Mesothelial cell of epicardium (in vitro differentiated cells): ENCODE data around the gene CTNNA3. TPM values are rescaled to one million over a fixed set of nuclear protein-coding genes. Genes with fewer than 3 reads are reported as not detected.

Experiments
- DNase-seq, 2 experiments: peaks; one replicate each; pipeline ENCODE4 v3.0.0; 2021; ENCODE audit warnings: low spot score in 2 of 2; ENCODE audit not compliant: unreplicated experiment in 2 of 2
- H3K27ac Mint-ChIP-seq: 2 replicates; pipeline ENCODE4 v1.8.0; 2021; ENCODE audit warnings: mixed read lengths
- H3K27me3 Mint-ChIP-seq: 2 replicates; pipeline ENCODE4 v1.8.0; 2021; ENCODE audit warnings: low read depth, mixed read lengths
- H3K36me3 Mint-ChIP-seq: 2 replicates; pipeline ENCODE4 v1.8.0; 2021; ENCODE audit warnings: mixed read lengths
- H3K4me1 Mint-ChIP-seq: 2 replicates; pipeline ENCODE4 v1.8.0; 2021; ENCODE audit warnings: mixed read lengths
- H3K4me3 Mint-ChIP-seq: 2 replicates; pipeline ENCODE4 v1.8.0; 2021; ENCODE audit warnings: mild to moderate bottlenecking, moderate library complexity, mixed read lengths
- H3K9me3 Mint-ChIP-seq: 2 replicates; pipeline ENCODE4 v1.8.0; 2021; ENCODE audit warnings: mixed read lengths
- CTCF ChIP-seq: fragments of 200-600 bp; sonication (generic); IDR thresholded peaks from one replicate; pipeline ENCODE4 v1.5.0; 2021; ENCODE audit warnings: antibody characterized with exemption; ENCODE audit not compliant: unreplicated experiment
- total RNA-seq: library from RNA; stranded (reverse); gene quantifications from 3 replicates; pipeline ENCODE4 v1.2.1, GENCODE V29; 2021

CTNNA3 gene
- total RNA-seq, 1 donor from 2014 or later: 14.2 TPM

DNA sequence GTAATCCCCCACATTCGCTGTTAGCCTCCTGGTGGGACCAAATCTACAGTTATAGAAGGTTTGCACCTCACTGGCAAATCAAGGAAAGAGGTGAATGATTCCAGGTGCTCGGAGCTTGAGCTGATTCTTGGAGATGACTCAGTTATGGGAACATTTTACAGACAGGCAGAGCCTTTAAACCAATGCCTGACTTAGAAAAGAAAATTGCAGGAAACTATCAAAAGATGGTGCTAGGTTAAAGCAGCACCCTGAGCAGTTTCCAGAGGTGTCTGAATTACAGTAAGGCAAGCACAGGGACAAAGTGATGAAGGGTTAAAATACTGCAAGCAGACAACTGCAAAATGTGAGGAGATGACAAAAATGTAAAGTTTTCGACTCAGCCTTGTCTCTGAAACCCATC is 767.2 kb downstream of the CTNNA3 start:
- Mint-ChIP-seq H3K9me3 (no peaks in the 10 kb centered on the region), H3K4me3 (peak overlapping the region; percentile 69), H3K27me3 (peaks cover 70% of the 10 kb centered on the region), H3K27ac (no peak overlapping the region), H3K36me3 (no peaks in the 10 kb centered on the region), H3K4me1 (peaks cover 40% of the 10 kb centered on the region)
- no peak for DNase-seq
- no peak for TF ChIP-seq CTCF

GRCh38 chr10:66927971-66928770 is 767.8 kb downstream of the CTNNA3 start:
- H3K4me3 Mint-ChIP-seq: peak overlapping the region; percentile 69
- H3K36me3 Mint-ChIP-seq: no peaks in the 10 kb centered on the region
- no peak for DNase-seq
- H3K9me3 Mint-ChIP-seq: no peaks in the 10 kb centered on the region
- H3K27me3 Mint-ChIP-seq: peaks cover 67% of the 10 kb centered on the region
- H3K4me1 Mint-ChIP-seq: peaks cover 40% of the 10 kb centered on the region
- H3K27ac Mint-ChIP-seq: no peak overlapping the region
- TF ChIP-seq CTCF: no peak

GRCh38 chr10:66927251-66927935 is 768.6 kb downstream of the CTNNA3 start:
- TF ChIP-seq CTCF: no peak
- DNase-seq: no peak
- Mint-ChIP-seq H3K9me3 (no peaks in the 10 kb centered on the region), H3K36me3 (no peaks in the 10 kb centered on the region), H3K27me3 (peaks cover 63% of the 10 kb centered on the region), H3K27ac (no peak overlapping the region), H3K4me1 (peaks cover 43% of the 10 kb centered on the region), H3K4me3 (peak overlapping the region; percentile 69)

GRCh38 chr10:66926841-66927240 is 769.2 kb downstream of the CTNNA3 start:
- H3K36me3 Mint-ChIP-seq: no peaks in the 10 kb centered on the region
- no peaks in the 10 kb centered on the region for H3K9me3 Mint-ChIP-seq
- peak overlapping the region; percentile 69 for H3K4me3 Mint-ChIP-seq
- H3K27ac Mint-ChIP-seq: no peak overlapping the region
- H3K27me3 Mint-ChIP-seq: peaks cover 63% of the 10 kb centered on the region
- H3K4me1 Mint-ChIP-seq: peaks cover 39% of the 10 kb centered on the region
- no peak for TF ChIP-seq CTCF
- DNase-seq: no peak

- H3K9me3 Mint-ChIP-seq: peaks cover 4% of the 10 kb centered on the region
- H3K27ac Mint-ChIP-seq: no peak within 1 kb of the TSS
- DNase-seq: peak; percentile 24 to 49
- peak within 1 kb of the TSS; percentile 69 for H3K4me3 Mint-ChIP-seq
- peak; percentile 82 for TF ChIP-seq CTCF
- peaks cover 61% of the 10 kb centered on the region for H3K27me3 Mint-ChIP-seq
- peaks cover 36% of the 10 kb centered on the region for H3K4me1 Mint-ChIP-seq
- no peaks in the 10 kb centered on the region for H3K36me3 Mint-ChIP-seq
These were observed 769.9 kb downstream of the CTNNA3 start, which contains the start of gene LRRTM3 for GRCh38 chr10:66925896-66926715. Gene LRRTM3 (plus strand): TSS chr10:66926036.
